HTR-8/SVneo (cell line): Measurements from ENCODE around the gene PLEKHG4B.
"Not testable (repeated sequence)": the region's sequence is repeated elsewhere in the genome, so short reads cannot be mapped to it uniquely, and the experiment has no call there.

Experiments
- DNase-seq: peaks from one replicate; pipeline ENCODE4 v3.0.0; 2011; ENCODE audit warnings: low spot score, mixed read lengths; ENCODE audit not compliant: insufficient read length
- FAIRE-seq: peaks from 2 replicates; lab custom pipeline; 2011; peaks lifted over from hg19 to GRCh38; lab: Jason Lieb, UNC

Gene PLEKHG4B

GRCh38 chr5:91556-92263, at the start of gene PLEKHG4B:
Gene PLEKHG4B (plus strand): TSS chr5:92168. CDS start chr5:92232, 64 bp downstream.
- DNase-seq (peak; percentile 72), FAIRE-seq (peak; percentile 13)

DNA sequence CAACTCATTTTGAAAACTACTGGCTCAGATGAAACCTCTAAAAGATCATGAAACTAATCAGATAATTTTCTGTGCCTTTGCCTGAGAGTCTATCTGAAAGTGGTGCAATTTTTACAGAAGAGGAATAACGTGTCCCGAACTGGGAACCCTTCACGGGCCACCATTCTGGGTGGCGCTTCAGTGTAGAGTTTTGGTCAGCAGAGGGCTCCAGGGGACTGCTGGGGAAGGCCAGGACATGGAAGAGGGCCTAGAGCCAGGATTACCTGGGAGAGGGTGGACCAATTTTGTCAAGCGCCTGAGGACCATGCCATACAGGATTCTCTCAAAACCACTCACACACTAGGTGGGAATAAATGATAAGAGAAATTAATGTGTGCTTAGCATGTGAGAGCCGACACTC, 49.7 kb upstream of the PLEKHG4B start:
- DNase-seq (peak; percentile 42), FAIRE-seq (no peak)

DNA sequence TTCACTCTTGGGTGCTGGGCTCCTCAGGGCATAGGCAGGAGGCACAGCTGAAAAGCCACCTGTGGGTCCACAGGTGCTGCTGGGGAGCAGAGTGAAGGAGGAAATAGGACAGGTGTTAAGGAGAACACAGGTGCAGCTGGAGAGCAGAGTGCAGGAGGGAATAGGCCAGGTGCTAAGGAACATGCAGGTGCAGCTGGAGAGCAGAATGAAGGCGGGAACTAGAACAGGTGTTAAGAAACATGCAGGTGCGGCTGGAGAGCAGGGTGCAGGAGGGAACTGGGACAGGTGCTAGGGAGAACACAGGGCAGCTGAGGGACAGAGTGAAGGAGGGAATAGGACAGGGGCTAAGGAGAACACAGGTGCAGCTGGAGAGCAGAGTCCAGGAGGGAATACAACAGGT, 43.8 kb upstream of the PLEKHG4B start:
- DNase-seq, result no peak

GRCh38 chr5:49530-49929, 42.4 kb upstream of the PLEKHG4B start:
- not testable (repeated sequence) for DNase-seq
- FAIRE-seq, result peak; percentile 74

More for the DNA sequence above, 43.8 kb upstream of the PLEKHG4B start:
- FAIRE-seq, result peak; percentile 70

DNA sequence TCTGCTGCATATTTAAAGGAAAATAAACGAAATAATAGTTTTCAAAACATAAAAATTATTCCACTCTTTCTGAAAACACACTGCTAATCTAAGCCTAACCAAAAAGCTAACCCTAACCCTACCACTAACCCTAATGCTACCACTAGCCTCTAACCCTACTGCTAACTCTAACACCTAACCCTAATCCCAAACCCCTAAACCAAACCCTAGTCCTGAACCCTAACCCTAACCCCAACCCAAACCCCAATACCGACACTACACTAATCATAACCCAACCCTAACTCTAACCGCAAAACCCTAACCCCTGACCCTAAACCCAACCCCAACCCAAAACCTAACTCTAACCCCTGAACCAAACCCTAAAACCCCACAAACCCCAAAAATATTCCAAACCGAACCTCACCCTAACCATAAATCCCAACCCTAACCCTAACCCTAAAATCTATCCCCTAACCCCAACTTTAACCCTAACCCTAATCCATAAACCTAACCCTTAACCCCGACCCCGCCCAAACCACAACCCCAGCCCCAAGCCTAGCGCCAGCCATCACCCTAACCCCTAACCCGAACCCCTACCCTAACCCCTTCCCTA, 41.9 kb upstream of the PLEKHG4B start:
- no peak for DNase-seq
- peak; percentile 9 for FAIRE-seq

DNA sequence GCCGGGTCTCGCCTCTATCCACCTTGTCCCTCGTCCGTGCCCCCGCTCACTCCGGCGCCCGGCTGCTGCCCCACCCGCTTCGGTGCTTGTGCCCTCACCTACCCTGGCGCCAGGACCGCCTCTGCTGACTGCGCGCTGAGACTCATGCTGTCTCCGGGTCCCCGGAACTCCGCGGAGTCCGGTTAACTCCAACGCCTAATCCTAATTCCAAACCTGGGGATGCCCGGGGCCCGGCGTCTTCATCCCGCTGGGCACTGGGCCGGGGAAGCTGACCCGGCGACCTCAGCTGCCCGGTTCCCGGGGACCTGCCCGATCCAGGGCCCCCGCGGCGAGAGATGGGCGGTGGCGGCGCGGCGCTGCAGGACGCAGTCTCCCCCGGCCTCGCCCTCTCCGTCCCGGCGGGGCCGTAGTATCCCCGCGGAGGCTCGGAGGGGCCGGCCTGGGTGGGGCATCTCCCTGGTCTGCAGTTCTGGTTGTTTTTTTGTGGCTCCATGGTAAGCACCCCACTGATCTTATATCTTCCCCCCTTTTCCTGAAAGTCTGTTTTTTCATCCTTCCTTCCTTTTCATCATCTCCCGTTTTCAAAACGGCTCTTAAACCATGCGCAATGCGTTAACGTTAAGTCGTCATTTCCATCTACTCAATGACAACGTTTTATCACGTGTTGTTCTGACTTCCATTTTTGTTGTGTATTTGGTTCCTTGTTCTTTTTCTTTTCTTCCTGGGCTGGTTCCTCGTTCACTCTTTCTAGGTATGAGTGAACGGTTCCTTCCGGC, 41.1 kb upstream of the PLEKHG4B start:
- no peak for FAIRE-seq
- no peak for DNase-seq

DNA sequence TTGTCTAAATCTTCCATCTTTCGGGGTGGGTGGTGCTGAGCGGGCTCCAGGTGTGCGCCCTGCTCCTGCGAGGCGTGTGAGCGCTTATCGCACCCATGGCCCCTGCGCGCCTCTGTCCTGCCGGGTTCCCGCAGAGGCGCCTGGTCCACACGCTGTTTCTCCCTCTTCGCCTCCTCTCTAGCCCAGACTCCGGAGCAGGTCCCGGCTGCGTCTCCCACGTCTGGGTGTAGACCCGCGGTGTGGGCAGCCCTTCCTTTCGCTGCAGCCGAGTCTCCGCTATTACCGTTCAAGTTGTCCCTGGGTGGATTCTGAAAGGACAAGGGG, 40.5 kb upstream of the PLEKHG4B start:
- FAIRE-seq (no peak), DNase-seq (no peak)

DNA sequence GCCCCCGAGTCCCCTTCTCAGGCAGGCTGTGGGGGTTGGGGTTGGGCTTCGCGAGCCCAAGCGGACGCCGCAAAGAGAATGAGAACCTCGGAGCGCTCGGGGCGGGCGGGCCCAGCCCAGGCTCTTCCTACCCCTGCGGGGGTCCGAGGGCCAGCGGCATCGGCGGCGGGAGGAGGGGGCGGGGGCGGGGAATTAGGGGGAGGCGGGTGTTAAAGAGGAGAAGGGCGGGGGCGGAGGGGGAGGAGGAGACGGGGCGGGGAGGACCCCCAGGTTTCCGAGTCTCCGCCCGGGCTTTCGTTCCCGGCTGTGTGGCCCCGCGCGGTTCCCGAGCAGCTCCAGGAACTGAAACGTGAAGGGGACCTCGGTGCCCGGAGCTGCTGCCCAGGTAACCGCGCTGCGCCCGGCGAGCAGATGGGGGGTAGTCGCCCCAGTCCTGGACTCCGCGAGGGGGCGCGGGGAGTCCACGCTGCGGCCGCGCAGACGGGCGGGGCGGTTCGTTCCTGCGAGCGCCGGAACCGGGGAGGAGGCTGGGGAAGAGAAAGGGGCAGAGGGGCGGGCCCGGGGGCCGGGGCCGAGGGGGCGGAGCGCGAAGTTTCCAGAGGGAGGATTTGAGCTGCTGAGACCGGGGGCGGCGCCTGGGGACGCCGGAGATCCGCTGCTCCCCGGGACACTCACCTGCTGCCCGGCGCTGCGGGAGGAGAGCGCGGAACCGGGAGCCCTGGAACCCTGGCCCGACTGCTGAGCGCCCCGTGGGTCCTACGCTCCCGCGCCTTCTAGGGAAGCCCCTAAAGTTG, 38.4 kb upstream of the PLEKHG4B start:
- DNase-seq, result peak; percentile 88
- FAIRE-seq, result peak; percentile 51

- DNase-seq (no peak), FAIRE-seq (no peak)
These were observed 37.7 kb upstream of the PLEKHG4B start for GRCh38 chr5:54175-54730.

GRCh38 chr5:54876-55569, 36.9 kb upstream of the PLEKHG4B start:
- peak; percentile 71 for FAIRE-seq
- DNase-seq, result no peak

DNA sequence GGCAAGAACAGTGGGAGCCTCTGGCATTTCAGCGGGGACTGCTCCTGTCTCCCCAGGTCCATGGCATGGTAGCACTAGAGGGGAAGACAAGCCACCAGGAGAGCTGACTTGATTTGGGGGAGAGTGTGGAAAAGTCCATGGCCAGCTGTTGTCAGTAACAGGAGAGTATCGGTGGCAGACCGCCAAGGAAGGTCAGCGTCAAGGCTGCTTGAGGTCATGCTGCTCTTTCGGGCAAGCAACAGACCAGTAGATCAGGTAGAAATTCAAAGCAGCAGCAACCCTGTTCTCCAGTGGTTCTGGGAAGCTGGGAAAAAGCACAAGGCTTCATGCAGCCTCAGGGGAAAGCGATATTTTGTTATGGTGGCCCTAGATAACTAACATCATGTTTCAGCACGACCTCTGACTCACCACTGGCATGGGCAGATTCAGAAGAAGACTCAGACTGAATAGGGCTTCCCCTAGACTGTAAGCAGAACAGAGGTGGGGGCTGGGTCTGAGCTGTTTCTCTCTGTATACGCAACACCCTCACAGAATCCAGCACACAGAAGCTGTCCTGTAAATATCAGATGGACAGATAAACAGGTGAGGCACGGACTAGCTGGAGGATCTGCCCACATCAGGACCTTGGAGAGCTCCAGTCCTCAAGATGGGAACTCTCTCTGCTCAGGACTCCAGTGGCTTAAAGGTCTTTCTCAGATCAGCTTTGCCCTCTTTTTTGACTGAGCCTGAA, 35.2 kb upstream of the PLEKHG4B start:
- FAIRE-seq, result peak; percentile 28
- peak; percentile 64 for DNase-seq

- not testable (repeated sequence) for FAIRE-seq, DNase-seq
These were observed 31.7 kb upstream of the PLEKHG4B start for GRCh38 chr5:60250-60649.

- FAIRE-seq (no peak), DNase-seq (no peak)
These were observed 21.5 kb upstream of the PLEKHG4B start for GRCh38 chr5:70440-70839.

DNA sequence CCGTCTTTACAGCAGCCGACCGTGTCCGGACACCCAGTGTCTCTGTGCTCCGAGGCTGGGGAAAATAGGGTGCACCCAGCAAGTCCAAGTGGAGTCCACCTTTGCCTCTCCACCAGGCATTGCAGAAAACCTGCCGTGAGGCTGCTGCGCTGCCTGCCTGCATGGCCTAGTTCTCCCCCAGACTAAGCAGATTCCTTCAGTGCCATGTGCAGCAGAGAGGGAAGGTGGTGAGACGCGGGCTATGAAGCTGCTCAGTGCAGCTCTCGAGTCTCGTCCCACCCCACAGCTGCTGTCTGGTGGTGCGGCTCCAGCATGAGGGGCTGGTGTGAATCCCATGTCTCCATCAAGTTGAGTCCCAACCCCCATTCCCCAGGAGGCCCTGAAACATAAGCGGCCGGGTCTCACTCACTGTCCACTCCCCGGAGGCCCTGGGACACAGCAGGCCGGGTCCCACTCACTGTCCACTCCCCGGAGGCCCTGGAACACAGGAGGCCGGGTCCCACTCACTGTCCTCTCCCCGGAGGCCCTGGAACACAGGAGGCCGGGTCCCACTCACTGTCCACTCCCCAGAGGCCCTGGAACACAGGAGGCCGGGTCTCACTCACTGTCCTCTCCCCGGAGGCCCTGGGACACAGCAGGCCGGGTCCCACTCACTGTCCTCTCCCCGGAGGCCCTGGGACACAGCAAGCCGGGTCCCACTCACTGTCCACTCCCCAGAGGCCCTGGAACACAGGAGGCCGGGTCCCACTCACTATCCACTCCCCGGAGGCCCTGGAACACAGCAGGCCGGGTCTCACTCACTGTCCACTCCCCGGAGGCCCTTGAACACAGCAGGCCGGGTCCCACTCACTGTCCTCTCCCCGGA, 19.4 kb upstream of the PLEKHG4B start:
- not testable (repeated sequence) for FAIRE-seq

GRCh38 chr5:73181-73447, 18.9 kb upstream of the PLEKHG4B start:
- FAIRE-seq, DNase-seq: not testable (repeated sequence)

More for the DNA sequence above, 19.4 kb upstream of the PLEKHG4B start:
- DNase-seq, result not testable (repeated sequence)

GRCh38 chr5:73768-74502, 18.0 kb upstream of the PLEKHG4B start:
- no peak for DNase-seq
- FAIRE-seq, result no peak

DNA sequence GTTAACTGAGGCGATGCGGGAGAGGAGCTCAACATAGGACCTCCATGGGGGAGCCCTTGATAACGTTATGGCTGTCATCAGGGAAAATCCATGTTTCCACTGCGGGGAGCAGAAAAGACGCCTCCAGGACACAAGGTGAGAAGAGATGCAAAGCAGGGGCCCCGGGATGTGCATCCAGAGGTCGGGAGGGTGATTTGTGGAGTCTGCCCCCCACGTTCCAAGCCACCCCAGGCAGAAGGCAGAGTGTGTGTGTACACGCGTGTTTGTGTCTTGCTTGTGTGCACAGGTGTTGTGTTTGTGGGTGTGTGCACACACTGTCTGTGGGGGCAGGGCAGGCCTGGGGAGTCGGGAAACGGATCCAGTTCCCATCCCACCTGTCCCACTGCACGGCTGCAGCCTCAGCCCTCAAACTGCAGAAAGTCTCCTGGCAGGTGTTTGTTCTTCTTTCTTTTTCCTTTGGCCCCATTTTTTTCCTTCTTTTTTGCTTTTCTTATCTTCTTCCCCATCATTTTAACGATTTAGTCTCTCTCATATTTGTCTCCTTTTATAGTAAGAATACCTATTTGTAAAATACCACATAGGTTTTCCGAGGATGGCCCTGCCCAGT, 17.4 kb upstream of the PLEKHG4B start:
- DNase-seq, result no peak
- FAIRE-seq, result peak; percentile 93
